ENCODE results near the gene SVBP.
A peak's percentile ranks its signal among the peaks of the same experiment; 100 is the strongest.

SVBP gene

GRCh38 chr1:42806171-42806570 lies 11.0 kb downstream of the SVBP start:
- DNase-seq (ENCODE audit: low read depth in 2 of 2) = no peak

DNA sequence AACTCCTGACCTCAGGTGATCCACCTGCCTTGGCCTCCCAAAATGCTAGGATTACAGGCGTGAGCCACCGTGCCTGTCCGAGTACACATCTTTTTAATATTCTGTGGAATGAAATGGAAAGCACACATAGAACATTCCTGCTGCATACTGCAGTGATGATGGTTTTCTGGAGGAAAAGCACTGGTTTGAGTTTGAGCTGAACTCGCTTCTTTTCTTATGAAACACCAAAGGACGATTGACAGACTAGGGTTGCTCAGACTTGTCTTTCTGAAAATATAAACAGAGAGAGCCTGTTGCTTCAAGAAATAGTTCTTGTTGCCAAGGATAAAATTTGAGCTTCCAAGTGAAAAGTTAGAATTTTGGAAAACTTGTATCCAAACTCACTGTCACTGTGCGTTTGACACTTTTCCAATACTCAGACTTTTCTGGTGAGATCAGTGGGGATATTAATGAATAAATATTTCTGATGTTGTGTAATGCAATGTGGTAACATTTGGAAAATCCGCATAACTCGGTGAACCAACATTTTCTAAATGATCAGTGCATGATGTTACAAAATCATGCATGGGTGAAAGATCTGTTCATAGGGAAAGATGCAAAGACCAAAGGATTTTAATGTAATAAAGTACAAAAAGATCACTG lies 15.2 kb downstream of the SVBP start:
- DNase-seq (ENCODE audit: low read depth in 2 of 2) = no peak

DNA sequence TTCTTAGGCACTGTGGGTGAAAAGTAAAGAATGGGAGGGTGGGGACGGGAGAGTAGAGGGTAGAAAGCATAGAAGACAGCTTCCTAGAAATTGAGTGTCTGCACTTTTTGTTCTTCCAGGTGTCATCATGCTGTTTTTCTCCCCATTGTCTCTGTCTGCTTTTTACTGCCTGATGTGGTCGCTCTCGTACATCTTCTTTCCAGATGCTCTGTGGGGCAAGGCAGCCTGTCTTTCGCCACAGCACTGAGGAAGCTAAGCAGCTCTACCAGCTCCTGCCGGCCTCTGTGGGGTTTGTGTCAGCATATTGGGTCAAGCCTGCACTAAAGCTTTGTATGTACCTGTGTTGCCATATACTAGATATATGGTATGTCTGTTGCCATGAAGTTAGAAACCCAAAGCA lies 19.2 kb downstream of the SVBP start:
- no peak for DNase-seq (ENCODE audit: low read depth in 2 of 2)

GRCh38 chr1:42797414-42797813 lies 19.8 kb downstream of the SVBP start:
- DNase-seq (ENCODE audit: low read depth in 2 of 2) = no peak

DNA sequence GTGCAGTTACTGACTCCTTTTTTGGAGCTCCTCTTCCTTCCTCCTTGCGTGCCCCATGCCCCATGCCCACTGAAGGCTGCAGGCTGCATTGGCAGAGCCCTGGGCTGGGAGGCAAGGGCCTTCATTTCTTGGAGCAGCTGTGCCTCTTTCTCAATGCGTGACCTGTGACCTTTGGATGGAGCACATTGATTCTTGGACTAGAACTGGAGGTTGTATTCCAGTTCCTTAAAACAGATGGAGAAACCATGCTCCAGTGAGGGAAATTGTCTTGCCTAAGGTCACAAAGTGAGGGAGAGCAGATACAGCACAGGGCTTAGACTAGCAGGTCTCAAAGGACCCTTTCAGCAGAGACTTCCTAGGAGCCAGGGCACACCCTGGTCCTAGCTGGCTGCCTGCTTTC lies 23.4 kb downstream of the SVBP start:
- no peak for DNase-seq (ENCODE audit: low read depth in 2 of 2)

DNA sequence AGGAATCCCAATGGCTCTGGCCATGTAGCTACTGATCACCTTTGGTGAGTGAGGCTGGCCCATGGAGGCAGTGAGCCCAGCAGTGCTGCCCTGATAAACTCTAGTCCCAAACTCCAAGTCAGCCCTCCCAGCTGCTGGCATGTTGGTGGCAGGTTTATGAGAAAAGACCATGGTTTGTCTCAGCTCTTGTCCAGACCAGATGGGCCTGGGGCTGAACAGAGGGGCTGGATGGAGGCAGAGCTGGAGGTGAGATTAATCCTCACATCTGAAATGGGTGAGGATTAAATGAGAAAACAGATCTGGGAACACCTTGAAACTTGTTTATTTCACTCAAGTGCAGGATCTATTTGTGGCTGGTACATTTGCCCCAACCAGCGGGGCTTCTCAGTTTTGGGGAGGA lies 29.2 kb downstream of the SVBP start:
- no peak for DNase-seq (ENCODE audit: low read depth in 2 of 2)

- no peak for DNase-seq (ENCODE audit: low read depth in 2 of 2)
Measured at GRCh38 chr1:42786097-42786496, 31.1 kb downstream of the SVBP start.

GRCh38 chr1:42784946-42785693 lies 32.1 kb downstream of the SVBP start, which contains the start of gene TMEM269:
TMEM269 (plus strand) TSS chr1:42784991; CDS start chr1:42789894, 4,903 bp downstream.
- peak in 1 of 2 donors; percentile 6 for DNase-seq (ENCODE audit: low read depth in 2 of 2)

GRCh38 chr1:42784547-42784945 lies 32.7 kb downstream of the SVBP start:
- DNase-seq (ENCODE audit: low read depth in 2 of 2) = no peak

- DNase-seq (ENCODE audit: low read depth in 2 of 2) = no peak
Measured at GRCh38 chr1:42783092-42783491, 34.1 kb downstream of the SVBP start.

GRCh38 chr1:42780176-42780575 lies 37.0 kb downstream of the SVBP start:
- DNase-seq (ENCODE audit: low read depth in 2 of 2) = no peak

- DNase-seq (ENCODE audit: low read depth in 2 of 2) = no peak
Measured at GRCh38 chr1:42779725-42780124, 37.5 kb downstream of the SVBP start.

- DNase-seq (ENCODE audit: low read depth in 2 of 2) = no peak
Measured at GRCh38 chr1:42777852-42778251, 39.3 kb downstream of the SVBP start.

DNA sequence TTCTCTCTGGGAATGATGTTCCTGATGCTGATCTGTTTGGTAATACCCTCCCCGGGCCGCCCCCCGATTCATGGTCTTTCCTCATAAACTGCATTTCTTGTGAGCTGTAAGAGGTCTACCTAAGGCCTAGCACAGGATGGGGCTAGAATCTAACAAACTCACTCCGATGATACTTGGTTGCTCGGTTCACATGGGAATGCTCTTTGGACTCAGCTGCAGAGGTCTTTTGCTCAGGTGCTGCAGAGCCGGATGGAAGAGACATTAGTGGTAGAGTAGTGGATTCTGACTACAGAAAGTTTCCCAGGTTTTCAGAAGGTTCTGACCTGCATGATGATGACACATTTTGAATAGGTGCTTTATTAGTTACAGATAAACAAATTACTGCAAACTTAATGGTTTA lies 40.7 kb downstream of the SVBP start:
- no peak for DNase-seq (ENCODE audit: low read depth in 2 of 2)

GRCh38 chr1:42774928-42775526 lies 42.2 kb downstream of the SVBP start:
- no peak for DNase-seq (ENCODE audit: low read depth in 2 of 2)

DNA sequence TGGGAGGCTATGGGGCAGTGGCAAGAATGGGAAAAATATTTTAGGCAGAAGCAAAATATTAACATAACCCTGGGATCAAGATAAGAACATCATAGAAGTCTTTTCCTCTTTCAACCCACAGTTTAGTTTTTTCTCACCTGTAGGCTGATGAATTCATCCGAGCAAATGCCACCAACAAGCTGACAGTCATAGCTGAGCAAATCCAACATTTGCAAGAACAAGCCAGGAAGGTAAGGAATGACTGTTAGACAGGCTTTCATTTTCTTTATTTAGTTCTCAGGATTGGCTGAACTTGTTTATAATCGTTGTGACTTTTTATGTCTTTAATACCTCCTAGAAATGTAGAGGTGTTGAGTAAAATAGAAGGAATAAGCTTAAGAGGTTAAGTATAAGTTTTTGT lies 43.8 kb downstream of the SVBP start:
- no peak for DNase-seq (ENCODE audit: low read depth in 2 of 2)

GRCh38 chr1:42769811-42770210 lies 47.4 kb downstream of the SVBP start:
- DNase-seq (ENCODE audit: low read depth in 2 of 2) = no peak

DNA sequence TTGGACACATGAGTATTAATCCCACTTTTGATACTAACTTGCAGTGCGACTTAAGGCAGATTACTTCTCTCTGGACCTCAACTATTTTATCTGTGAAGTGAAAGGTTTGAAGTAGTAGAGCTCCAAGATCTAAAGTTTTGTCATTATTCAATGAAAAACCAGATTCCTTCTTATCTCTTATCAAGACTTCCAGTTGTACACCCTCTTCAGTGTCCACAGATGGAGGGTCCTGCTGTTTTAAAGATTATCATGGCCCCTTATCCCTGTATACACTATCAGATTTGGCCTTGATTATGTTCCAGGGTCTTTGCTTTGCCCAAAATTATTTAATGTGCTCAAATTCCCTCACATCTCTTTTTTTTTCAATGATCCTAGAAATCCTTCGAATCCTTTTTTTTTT lies 49.0 kb downstream of the SVBP start:
- no peak for DNase-seq (ENCODE audit: low read depth in 2 of 2)

- no peak for DNase-seq (ENCODE audit: low read depth in 2 of 2)
Measured at GRCh38 chr1:42767510-42768000, 49.6 kb downstream of the SVBP start.

DNA sequence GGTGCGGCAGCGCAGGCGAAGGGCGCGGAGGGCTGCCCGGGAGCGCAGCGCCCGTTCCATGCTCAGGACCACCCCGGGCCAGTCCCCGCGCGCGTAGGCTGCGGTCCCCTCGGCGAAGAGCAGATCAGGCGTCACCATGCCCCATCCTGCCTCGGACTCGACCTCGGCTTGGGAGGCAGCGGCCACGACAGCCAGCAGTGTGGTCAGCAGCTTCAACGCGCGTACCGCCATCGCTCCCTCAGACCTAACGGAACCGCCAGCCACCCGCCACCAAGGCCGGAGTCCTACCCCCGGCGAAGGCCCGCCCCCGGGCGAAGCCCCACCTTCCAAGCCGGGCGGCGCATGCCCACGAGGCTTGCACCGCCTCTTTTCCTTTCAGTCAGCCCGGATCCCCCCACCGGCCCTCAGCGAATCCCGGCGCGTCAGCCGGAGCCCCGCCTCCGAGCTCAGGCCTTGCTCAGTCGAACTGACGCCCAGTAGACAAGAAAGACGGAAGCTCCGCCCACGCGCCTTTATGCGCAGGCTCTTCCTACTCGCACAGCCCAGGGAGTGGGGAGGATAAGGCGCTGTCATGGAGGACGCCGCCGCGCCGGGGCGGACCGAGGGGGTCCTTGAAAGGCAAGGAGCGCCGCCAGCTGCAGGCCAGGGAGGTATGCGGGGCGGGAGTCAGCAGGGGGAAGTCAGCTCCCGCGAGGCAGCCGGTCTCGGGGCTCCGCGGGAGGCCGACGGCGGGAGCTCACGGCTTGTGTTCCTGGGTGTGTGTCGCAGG lies 50.3 kb downstream of the SVBP start, which contains the start of the genes C1orf50 and P3H1:
Gene C1orf50, plus strand, starts transcription at position 509 of the 769 bp plus-strand sequence. Its CDS starts 63 bp downstream, at position 572.
Gene P3H1, minus strand, starts transcription at position 288 of the 769 bp plus-strand sequence. Its CDS starts 57 bp downstream, at position 231.
- peak; percentile 99 for DNase-seq (ENCODE audit: low read depth in 2 of 2)

DNA sequence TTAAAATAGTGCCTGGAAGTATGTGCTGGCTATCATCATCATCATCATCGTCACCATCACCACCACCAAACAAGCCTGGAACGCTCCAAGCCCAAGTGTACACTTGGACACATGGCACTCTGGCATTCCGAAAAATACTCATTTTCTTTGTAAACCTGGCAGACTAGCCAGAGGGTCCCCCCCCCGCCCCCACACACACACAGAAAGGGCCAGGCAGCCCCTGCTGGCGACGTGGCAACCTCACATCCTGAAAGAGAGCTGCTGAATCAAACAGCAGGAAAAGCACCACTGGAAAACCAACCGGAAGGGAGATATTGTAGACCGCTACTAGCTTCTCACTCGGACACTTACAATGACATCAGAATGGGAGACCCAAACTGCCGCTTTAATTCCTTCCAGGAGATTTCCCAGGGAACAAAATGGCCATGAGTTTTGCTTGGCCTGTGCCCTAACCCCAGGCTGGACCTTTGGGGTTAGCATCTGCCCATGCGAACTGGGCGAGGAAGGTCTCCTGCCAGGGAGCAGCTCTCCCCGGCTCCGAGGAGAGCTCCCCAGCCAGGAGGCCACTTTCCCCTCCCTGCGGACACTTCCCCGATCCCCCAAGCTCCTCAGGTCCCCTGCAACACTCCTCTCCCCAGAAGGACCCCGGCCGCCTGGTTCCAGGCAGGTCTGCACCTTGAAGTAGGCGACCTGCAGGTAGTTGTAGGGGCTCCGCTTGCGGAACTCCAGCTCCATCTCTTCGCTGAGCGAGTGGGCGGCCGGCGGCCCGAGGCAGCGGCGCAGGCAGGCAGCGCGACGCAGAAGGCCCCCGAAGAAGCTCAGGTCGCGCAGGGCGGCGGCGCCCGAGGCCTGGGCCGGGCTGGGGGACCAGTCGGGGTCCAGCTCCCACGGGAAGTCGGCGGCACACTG lies 51.1 kb downstream of the SVBP start:
- no peak for DNase-seq (ENCODE audit: low read depth in 2 of 2)
